Natural killer cell (primary cell): ENCODE measurements around the gene DBN1. TPM values are rescaled to one million over a fixed set of nuclear protein-coding genes. Genes with fewer than 3 reads are reported as not detected.

Source experiments
- ATAC-seq, 3 donors: fragments of 150-1000 bp in 2 of 3; fragments of 200-7000 bp in 1 of 3; cut with Tn5 transposase; 1 replicate in 1 of 3; 2 replicates in 2 of 3; pipeline ENCODE4 v1.10.0; 2021; ENCODE audit warnings: mild to moderate bottlenecking in 2 of 3, moderate library complexity in 2 of 3
- DNase-seq, 2 donors: peaks; one replicate each; pipeline versions ENCODE4 v3.0.0 to v3.0.0-alpha.2; 2013 to 2021; ENCODE audit warnings: mixed read lengths in 1 of 2
- H3K27ac ChIP-seq: one replicate; pipeline ENCODE4 v1.5.1; 2013; ENCODE audit warnings: mild to moderate bottlenecking, low read length
- H3K27me3 ChIP-seq: one replicate; pipeline ENCODE4 v1.6.1; 2013; ENCODE audit warnings: low read length; ENCODE audit not compliant: control insufficient read depth, insufficient read depth
- H3K36me3 ChIP-seq: one replicate; pipeline ENCODE4 v1.6.1; 2013; ENCODE audit warnings: low read length; ENCODE audit not compliant: control insufficient read depth, insufficient read depth
- H3K4me1 ChIP-seq: one replicate; pipeline ENCODE4 v1.6.1; 2013; ENCODE audit warnings: low read length; ENCODE audit not compliant: control insufficient read depth, insufficient read depth
- H3K4me3 ChIP-seq: one replicate; pipeline ENCODE4 v1.5.1; 2013; ENCODE audit warnings: low read length
- H3K9me3 ChIP-seq: one replicate; pipeline ENCODE4 v1.6.1; 2013; ENCODE audit warnings: low read length; ENCODE audit not compliant: control insufficient read depth, insufficient read depth
- H3K27ac Mint-ChIP-seq, 2 donors: one replicate each; pipeline ENCODE4 v1.8.0; 2022; ENCODE audit warnings: mild to moderate bottlenecking in 2 of 2, mixed read lengths in 2 of 2, moderate library complexity in 1 of 2
- H3K27me3 Mint-ChIP-seq, 2 donors: one replicate each; pipeline ENCODE4 v1.8.0; 2022; ENCODE audit warnings: low read depth in 2 of 2, mixed read lengths in 2 of 2
- H3K36me3 Mint-ChIP-seq: one replicate; pipeline ENCODE4 v1.8.0; 2022; ENCODE audit warnings: mixed read lengths
- H3K4me1 Mint-ChIP-seq, 2 donors: one replicate each; pipeline ENCODE4 v1.8.0; 2022; ENCODE audit warnings: mixed read lengths in 2 of 2
- H3K4me3 Mint-ChIP-seq: one replicate; pipeline ENCODE4 v1.8.0; 2022; ENCODE audit warnings: mild to moderate bottlenecking, moderate library complexity, mixed read lengths
- H3K9me3 Mint-ChIP-seq, 2 donors: one replicate each; pipeline ENCODE4 v1.8.0; 2022; ENCODE audit warnings: mixed read lengths in 2 of 2
- WGBS: methylation state at CpG from one replicate; pipeline ENCODE4 v1.1.7; 2013; ENCODE audit warnings: missing lambda C conversion rate; ENCODE audit not compliant: insufficient coverage; 5-methylcytosine and 5-hydroxymethylcytosine counted together
- intact Hi-C: fragments of 100-400 bp; cut with micrococcal nuclease; formaldehyde crosslinking; loops from one replicate; pipeline ENCODE4 v1.14.2; 2022
- total RNA-seq, 4 donors: library from RNA; stranded (reverse); fragments of 120-200 nt in 1 of 4; gene quantifications; one replicate each; pipeline versions ENCODE4 v1.2.3 to v1.2.4, GENCODE V29; 2013 to 2022
- TF ChIP-seq, protein P1 (sequence below): fragments of 200-600 bp; IDR thresholded peaks from one replicate; pipeline ENCODE4 v1.8.0; 2022; ENCODE audit warnings: antibody characterized with exemption

The DBN1 gene
- total RNA-seq, 3 donors from 2014 or later (not counting 1 experiment from before 2014, with no cell fraction given): 13.7 to 25.2 (median 15.0) TPM

DNA sequence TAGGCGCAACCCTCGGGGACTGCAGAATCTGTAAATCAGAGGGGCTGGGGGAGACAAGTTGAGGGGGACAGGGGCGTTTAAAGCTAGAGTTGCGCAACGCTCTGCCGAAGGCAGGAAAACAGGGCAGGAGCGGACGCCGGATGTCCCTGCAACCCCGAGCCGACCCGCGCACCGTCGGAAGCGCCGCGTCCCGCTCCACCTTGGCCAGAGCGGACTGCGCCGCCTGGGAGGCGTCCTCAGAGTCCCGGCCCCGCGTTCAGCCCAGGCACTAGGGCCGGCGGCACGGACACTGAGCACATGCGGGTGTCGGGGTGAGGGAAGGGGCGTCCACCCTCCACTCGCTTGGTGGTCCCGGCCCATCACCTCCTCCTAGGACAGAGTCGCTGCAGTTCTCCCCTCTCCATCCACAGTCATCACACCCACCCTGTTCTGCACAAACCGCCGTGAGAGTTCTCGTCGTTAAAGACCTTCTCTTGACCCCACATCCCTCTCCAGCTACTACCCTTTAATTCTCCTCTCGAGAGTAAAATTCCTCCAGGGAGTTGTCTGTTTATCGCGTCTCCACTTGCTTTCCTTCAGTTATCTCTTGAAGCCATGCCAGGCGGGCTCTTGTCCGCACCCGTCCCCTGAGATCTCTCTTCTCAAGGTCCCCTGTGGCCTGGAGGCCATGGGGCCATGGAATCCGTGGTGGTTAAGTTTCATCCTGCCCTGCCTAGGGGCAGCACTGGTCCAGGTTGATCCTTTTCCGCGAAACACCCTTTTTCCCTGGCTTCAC lies 24.8 kb upstream of the DBN1 start:
- no peaks in the 10 kb centered on the region for H3K9me3 ChIP-seq
- Mint-ChIP-seq H3K36me3 (no peaks in the 10 kb centered on the region), H3K9me3 (no peaks in the 10 kb centered on the region), H3K4me3 (peak overlapping the region; percentile 82), H3K4me1 (peaks cover 18 to 49% of the 10 kb centered on the region in 2 donors), H3K27ac (peak overlapping the region; percentile 47 to 56), H3K27me3 (peaks cover 10 to 17% of the 10 kb centered on the region in 2 donors)
- H3K36me3 ChIP-seq: no peaks in the 10 kb centered on the region
- peaks cover 71% of the 10 kb centered on the region for H3K4me1 ChIP-seq
- ATAC-seq: peak; percentile 4 to 13 (median 8)
- TF ChIP-seq, protein P1, sequence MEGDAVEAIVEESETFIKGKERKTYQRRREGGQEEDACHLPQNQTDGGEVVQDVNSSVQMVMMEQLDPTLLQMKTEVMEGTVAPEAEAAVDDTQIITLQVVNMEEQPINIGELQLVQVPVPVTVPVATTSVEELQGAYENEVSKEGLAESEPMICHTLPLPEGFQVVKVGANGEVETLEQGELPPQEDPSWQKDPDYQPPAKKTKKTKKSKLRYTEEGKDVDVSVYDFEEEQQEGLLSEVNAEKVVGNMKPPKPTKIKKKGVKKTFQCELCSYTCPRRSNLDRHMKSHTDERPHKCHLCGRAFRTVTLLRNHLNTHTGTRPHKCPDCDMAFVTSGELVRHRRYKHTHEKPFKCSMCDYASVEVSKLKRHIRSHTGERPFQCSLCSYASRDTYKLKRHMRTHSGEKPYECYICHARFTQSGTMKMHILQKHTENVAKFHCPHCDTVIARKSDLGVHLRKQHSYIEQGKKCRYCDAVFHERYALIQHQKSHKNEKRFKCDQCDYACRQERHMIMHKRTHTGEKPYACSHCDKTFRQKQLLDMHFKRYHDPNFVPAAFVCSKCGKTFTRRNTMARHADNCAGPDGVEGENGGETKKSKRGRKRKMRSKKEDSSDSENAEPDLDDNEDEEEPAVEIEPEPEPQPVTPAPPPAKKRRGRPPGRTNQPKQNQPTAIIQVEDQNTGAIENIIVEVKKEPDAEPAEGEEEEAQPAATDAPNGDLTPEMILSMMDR: no peak
- H3K27ac ChIP-seq: no peak overlapping the region
- peaks cover 5% of the 10 kb centered on the region for H3K27me3 ChIP-seq
- intact Hi-C loops: loop anchor here (10.0 kb wide), 1 partner anchor 383 kb away; no protein-coding TSS in a partner anchor
- H3K4me3 ChIP-seq: peak overlapping the region; percentile 47
- WGBS: 19% methylated on average over 48 of the region's 48 CpGs
- no peak for DNase-seq

DNA sequence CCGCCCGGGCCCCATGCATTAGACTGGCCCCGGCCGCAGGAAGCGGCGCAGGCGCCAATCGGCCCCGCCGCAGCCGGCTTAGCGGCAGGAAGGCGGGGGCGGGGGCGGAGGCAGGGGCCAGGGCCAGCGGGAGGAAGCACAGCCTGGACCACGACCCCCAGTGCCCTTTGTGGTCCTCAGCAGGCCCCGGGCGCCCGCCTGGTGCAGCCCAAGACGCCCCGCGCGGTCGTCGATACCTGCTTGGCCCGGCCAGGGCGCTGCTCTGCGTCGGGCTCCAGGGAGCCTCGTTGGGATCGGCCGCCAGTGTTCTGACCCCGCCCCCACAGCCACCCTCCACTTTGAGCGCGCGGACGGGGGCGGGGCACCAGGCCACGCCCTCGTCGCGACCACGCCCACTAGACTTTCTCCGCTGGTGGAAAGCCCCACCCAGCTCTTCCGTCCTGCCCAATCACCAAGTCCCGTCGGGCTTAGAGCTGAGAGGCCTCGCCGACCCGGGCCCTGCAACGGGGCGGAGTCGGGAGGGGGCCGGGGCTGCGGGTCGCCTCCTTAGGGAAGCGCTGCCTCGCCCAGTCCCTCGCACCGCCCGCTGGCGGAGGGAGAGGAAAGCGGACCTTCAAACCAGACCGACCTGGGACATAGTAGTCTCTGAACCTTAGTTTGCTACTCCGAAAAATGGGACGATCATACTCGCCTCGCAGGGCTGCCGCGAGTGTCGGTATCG lies 24.0 kb upstream of the DBN1 start, which contains the start of gene PDLIM7:
TSS of gene PDLIM7 (minus strand) at position 313 of the 721 bp plus-strand sequence. CDS start 1,092 bp downstream, outside the sequence.
- Histone ChIP-seq H3K4me3 (peak within 1 kb of the TSS; percentile 47), H3K27ac (no peak within 1 kb of the TSS), H3K36me3 (no peaks in the 10 kb centered on the region), H3K4me1 (peaks cover 72% of the 10 kb centered on the region), H3K27me3 (peaks cover 5% of the 10 kb centered on the region), H3K9me3 (no peaks in the 10 kb centered on the region)
- H3K4me3 Mint-ChIP-seq: peak within 1 kb of the TSS; percentile 82
- WGBS: under 1% methylated on average over 73 of the region's 73 CpGs
- H3K27me3 Mint-ChIP-seq: peaks cover 10 to 14% of the 10 kb centered on the region in 2 donors
- intact Hi-C loops: loop anchor here (1.0 to 10.0 kb wide), 2 partner anchors 41 to 383 kb away; no protein-coding TSS in a partner anchor
- DNase-seq (peak; percentile 90 to 97), ATAC-seq (peak; percentile 88 to 94 (median 89))
- peaks cover 18 to 55% of the 10 kb centered on the region in 2 donors for H3K4me1 Mint-ChIP-seq
- H3K27ac Mint-ChIP-seq: peak within 1 kb of the TSS; percentile 47 to 56
- TF ChIP-seq, protein P1: no peak
- no peaks in the 10 kb centered on the region for H3K9me3 Mint-ChIP-seq
- H3K36me3 Mint-ChIP-seq: no peaks in the 10 kb centered on the region

DNA sequence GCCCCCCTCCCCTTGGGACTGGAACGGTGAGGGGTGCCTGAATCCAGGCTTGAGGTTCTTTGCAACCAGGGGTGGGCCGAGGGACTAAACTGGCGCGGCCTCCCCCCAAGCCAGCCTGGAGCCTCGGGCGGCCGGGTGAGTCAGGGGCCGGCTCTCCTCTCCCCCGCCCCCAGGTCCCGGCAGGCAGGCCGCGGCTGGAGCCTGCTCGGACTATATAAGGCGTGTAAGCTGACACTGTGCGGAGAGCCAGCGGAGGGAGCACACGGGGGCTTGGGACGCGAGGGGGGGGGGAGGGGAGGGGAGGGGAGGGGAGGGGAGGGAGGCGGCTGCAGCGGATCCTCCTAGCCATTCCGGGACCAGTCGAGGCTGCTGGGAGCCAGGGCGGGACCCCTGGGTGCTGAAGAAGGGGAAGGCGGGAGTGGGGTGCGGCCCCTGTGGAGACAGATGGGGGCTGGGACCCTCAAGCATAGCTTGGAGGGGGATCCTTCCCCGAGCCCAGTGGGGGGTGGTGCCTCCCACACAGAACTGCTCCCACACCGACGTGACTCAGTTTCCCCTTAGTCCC lies 23.4 kb upstream of the DBN1 start:
- Histone ChIP-seq H3K36me3 (no peaks in the 10 kb centered on the region), H3K4me1 (peaks cover 69% of the 10 kb centered on the region), H3K27ac (no peak overlapping the region), H3K27me3 (peaks cover 5% of the 10 kb centered on the region), H3K9me3 (no peaks in the 10 kb centered on the region), H3K4me3 (peak overlapping the region; percentile 47)
- Mint-ChIP-seq H3K9me3 (no peaks in the 10 kb centered on the region), H3K27ac (peak overlapping the region in 1 of 2 donors; percentile 47), H3K36me3 (no peaks in the 10 kb centered on the region), H3K27me3 (peaks cover 10 to 14% of the 10 kb centered on the region in 2 donors), H3K4me1 (peaks cover 18 to 55% of the 10 kb centered on the region in 2 donors), H3K4me3 (peak overlapping the region; percentile 69)
- DNase-seq (no peak), ATAC-seq (no peak)
- TF ChIP-seq, protein P1: no peak
- WGBS: 19% methylated on average over 20 of the region's 29 CpGs
- intact Hi-C loops: loop anchor here (1.0 to 10.0 kb wide), 2 partner anchors 41 to 382 kb away; no protein-coding TSS in a partner anchor
